Right lung (tissue), 5 donors: ENCODE results near the gene GIGYF2. TPM values are rescaled to one million over a fixed set of nuclear protein-coding genes. Genes with fewer than 3 reads are reported as not detected.
"Not testable (repeated sequence)": the region's sequence is repeated elsewhere in the genome, so short reads cannot be mapped to it uniquely, and the experiment has no call there.

Experiments
- DNase-seq, 2 donors: peaks; one replicate each; pipeline ENCODE4 v3.0.0-alpha.2; 2013
- polyA plus RNA-seq, 5 donors: library from polyadenylated mRNA; unstranded; fragments of 120-200 nt; gene quantifications; one replicate each; pipeline versions ENCODE4 v1.2.1 to v1.2.3, GENCODE V29; 2013; ENCODE audit warnings: inconsistent platforms in 1 of 5, low replicate concordance in 1 of 5; ENCODE audit not compliant: insufficient read length in 5 of 5, insufficient read depth in 1 of 5

The GIGYF2 gene
- polyA plus RNA-seq, 5 donors, result 42.5 to 65.3 (median 62.1) TPM

DNA sequence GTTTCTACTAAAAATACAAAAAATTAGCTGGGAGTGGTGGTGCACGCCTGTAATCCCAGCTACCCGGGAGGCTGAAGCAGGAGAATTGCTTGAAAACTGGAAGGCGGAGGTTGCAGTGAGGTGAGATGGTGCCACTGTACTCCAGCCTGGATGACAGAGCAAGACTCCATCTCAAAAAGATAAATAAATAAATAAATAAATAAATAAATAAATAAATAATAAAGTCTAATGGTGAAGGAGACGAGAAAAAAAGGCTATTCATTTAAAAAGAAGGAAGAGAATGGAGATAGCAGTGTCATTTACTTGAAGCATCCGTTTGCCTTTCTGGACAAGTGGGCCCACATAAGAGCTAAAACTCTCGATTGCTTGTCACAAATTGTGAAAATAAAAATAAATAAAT is 11.7 kb upstream of the GIGYF2 start:
- DNase-seq, result not testable (repeated sequence)

DNA sequence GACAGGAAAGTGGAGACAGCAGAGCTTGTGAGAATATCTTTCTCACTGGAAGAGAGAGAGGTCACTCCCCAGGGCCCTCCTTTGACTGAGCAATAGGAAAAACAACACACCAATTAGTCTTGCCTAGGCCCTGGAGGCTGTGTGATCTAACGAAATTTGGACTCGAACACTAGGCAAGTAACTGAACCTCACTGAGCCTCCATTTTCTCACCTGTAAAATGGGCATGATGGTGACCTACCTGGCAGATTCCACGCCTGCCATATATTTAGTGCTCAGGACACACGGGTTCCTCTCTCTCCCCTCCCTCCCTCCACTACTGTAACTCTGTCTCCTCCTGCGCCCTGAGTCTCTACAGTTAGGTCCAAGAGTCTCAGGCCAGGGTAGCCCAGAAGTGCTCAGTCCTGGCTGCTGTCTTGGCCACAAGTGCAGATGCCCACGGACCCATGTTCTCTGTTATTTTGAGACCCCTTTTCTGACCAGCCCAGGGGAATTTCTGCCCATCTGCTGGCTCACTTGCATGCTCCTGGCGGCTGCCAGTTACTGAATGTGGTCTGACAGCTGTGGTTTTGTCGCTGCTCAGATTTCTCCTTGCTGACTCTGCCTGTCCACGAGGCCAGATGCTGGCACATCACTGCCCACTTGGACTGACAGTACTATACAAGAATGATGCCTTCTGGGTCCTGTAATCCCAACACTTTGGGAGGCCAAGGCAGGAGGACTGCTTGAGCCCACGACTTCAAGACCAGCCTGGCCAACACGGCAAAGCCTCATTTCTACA is 9.6 kb upstream of the GIGYF2 start:
- DNase-seq, result no peak

DNA sequence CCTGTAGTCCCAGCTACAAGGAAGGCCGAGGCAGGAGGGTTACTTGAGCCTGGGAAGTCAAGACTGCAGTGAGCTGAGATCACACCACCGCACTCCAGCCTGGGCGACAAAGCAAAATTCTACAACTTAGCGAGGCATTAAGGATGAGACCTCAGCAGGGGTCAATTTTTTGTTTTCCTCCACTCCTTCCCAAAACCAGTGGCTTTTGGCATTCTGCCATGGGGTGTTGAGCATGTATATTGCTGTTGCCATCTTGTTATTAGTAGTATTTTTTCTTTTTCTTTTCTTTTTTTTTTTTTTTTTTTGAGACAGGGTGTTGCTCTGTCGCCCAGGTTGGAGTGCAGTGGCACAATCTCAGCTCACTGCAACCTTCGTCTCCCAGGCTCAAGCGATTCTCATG is 8.9 kb upstream of the GIGYF2 start:
- no peak for DNase-seq

- peak; percentile 56 to 58 for DNase-seq
These were observed 7.8 kb upstream of the GIGYF2 start for GRCh38 chr2:232689152-232689910.

DNA sequence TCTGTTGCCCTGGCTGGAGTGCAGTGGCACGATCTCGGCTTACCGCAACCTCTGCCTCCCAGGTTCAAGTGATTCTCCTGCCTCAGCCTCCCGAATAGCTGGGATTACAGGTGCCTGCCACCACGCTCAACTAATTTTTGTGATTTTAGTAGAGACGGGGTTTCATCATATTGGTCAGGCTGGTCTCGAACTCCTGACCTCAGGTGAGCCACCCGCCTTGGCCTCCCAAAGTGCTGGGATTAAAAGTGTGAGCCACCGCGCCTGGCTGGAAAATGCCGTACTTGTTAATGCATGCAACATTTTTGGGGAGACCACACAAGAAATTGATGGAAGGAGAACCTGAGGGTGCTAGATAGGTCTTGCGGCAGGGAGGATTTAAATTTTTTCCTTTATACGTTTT is 6.0 kb upstream of the GIGYF2 start:
- DNase-seq, result not testable (repeated sequence)

DNA sequence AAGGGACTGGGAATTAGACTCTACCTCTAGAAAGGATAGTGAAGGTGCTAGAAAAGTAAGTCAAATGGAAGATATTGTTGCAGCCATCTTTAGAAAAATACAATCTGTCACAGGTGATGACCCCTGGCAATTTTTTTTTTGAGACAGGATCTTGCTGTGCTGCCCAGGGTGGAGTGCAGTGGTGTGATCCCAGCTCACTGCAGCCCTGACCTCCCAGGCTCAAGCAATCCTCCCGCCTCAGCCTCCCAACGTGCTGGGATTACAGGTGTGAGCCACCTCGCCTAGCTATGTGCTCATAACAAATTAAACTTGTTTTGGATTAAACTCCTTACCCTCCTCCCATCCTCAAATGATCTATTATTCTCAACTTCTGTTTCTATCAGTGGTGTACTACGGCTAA is 3.8 kb upstream of the GIGYF2 start:
- no peak for DNase-seq

- DNase-seq, result no peak
These were observed 497 bp upstream of the GIGYF2 start for GRCh38 chr2:232696609-232697058.

- DNase-seq, result peak in 1 of 2 donors; percentile 18
These were observed 628 bp downstream of the GIGYF2 start for GRCh38 chr2:232697807-232698110.

GRCh38 chr2:232698556-232699091 is 1.5 kb downstream of the GIGYF2 start:
- no peak for DNase-seq

- DNase-seq, result no peak
These were observed 2.0 kb downstream of the GIGYF2 start for GRCh38 chr2:232699110-232699509.

DNA sequence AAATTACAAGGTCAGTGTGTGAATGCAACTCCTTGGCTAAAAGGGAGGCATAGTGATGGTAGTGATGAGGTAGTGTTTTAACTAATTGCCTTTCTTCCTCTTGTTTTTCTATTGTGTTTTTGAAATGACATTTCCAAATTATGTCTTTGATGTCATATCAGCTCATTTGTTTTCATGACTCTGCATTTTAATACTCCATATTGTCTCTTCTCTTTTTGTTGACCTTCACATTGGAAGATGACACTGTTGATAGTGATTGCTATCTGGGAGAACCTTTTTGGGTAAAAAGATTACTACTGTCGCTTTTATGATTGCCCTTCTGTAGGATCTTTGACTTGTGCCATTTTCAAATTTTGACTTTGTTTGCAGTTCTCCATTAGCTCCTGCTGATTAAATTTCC is 3.0 kb downstream of the GIGYF2 start:
- no peak for DNase-seq

DNA sequence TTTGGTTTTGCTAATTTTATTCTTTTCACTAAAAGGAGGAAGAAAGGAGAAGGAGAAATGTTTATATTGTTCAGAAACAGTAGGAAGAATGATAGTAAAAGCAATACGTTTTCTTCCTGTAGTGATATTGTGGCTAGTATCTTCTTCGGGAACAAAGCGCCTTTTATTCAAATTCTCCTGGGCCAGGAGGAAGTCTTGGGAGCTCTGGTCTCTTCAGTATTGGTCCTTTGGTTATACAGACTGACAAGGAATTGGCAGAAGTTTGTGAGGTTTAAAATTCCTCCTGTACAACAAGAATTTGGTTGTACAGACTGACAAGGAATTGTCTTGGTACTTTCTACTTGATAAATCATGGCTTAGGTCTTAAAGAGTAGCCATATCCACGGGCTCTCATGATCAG is 9.9 kb downstream of the GIGYF2 start:
- DNase-seq, result no peak

- no peak for DNase-seq
These were observed 16.4 kb downstream of the GIGYF2 start for GRCh38 chr2:232713505-232713904.

- no peak for DNase-seq
These were observed 17.8 kb downstream of the GIGYF2 start for GRCh38 chr2:232714969-232715368.

- not testable (repeated sequence) for DNase-seq
These were observed 22.9 kb downstream of the GIGYF2 start for GRCh38 chr2:232720056-232720455.

DNA sequence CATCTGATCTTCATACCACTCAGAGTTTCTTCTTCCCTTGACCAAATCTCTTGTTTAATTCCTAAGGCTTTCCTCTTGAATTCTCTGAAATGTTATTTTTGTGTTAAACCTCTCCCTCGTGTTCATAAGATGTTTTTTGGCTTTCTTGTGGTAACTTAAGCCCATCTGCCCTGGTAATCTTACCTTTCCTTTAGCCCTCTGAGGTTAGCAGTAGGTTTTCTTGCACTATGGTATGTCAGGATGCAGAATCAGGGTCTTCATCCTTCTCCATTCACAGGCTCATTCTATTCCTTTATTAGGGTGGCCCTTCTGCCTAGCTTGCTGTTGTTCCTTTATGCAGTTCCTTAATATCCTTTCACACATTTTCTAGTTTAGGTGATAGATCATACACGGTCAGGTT is 24.1 kb downstream of the GIGYF2 start:
- no peak for DNase-seq

GRCh38 chr2:232721882-232722281 is 24.8 kb downstream of the GIGYF2 start:
- DNase-seq, result no peak

GRCh38 chr2:232723027-232723426 is 25.9 kb downstream of the GIGYF2 start:
- DNase-seq, result no peak

DNA sequence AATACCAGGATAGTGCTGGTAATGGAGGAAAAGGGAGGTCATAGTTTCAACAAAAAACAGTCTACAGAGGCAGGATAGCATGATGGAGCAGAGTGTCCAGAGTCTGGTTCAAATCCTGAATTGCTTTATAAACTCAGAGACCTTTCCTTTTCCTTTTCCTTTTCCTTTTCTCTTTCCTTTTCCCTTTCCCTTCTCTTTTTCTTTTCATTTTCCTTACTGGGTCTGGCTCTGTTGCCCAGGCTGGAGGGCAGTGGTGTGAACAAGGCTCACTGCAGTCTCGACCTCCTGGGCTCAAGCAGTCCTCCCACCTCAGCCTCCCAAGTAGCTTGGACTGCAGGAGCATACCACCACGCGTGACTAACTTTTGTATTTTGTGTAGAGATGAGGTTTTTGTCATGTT is 31.7 kb downstream of the GIGYF2 start:
- DNase-seq, result no peak

DNA sequence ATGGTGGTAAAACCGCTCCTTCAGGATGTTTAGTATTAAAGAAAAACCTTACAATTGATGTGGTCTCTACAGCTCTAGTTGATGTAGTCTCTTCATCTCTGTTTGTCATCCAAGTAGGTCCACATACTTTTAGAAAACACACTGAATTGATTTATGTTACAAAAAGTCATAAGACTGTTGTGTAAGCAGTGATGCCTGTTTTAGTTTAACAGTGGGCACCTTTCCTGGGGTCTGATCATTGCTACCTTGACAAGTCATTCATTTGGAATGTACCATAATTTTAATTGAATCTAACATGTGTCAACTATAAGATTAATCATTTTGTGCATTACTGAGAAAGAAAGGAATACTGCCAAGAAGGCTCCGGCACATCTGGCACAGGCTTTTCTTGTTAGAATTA is 34.3 kb downstream of the GIGYF2 start:
- DNase-seq, result no peak

- DNase-seq, result no peak
These were observed 44.2 kb downstream of the GIGYF2 start for GRCh38 chr2:232741294-232741693.

DNA sequence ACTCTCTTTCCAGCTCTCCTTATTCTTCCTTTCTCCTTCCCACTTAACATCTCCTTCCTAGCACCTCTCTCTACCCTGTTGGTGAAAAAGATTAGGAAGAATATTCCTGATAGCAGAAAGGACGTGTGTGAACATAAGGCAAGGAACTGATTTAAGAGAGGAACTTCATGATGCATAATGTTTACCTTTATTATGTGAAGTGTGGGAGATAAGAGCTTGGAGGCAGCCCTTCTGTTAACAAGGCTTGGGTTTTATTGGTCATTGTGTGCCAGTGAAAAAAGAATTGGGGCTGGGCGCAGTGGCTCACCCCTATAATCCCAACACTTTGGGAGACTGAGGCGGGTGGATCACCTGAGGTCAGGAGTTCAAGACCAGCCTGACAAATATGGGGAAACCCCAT is 44.8 kb downstream of the GIGYF2 start:
- DNase-seq, result no peak

GRCh38 chr2:232744963-232745362 is 47.8 kb downstream of the GIGYF2 start:
- no peak for DNase-seq
